Ishikawa (cell line): ENCODE measurements around the gene ECSCR.

Source experiments
- CEBPB ChIP-seq: IDR thresholded peaks from 2 replicates; pipeline ENCODE4 v1.6.1; 2012
- CREB1 ChIP-seq: IDR thresholded peaks from 2 replicates; pipeline ENCODE4 v1.6.1; 2012; ENCODE audit warnings: low read depth
- EGR1 ChIP-seq: IDR thresholded peaks from 2 replicates; pipeline ENCODE4 v1.6.1; 2012
- EP300 ChIP-seq: IDR thresholded peaks from 2 replicates; pipeline ENCODE4 v1.6.1; 2012; ENCODE audit warnings: borderline replicate concordance
- FOXM1 ChIP-seq: IDR thresholded peaks from 2 replicates; pipeline ENCODE4 v1.6.1; 2012; ENCODE audit warnings: low read depth, borderline replicate concordance
- NFIC ChIP-seq: IDR thresholded peaks from 2 replicates; pipeline ENCODE4 v1.6.1; 2012
- RAD21 ChIP-seq: IDR thresholded peaks from 2 replicates; pipeline ENCODE4 v1.6.1; 2012; ENCODE audit warnings: low read depth
- TAF1 ChIP-seq: IDR thresholded peaks from 2 replicates; pipeline ENCODE4 v1.6.1; 2012; ENCODE audit warnings: low read depth, mild to moderate bottlenecking
- TCF12 ChIP-seq: IDR thresholded peaks from 2 replicates; pipeline ENCODE4 v1.6.1; 2012; ENCODE audit warnings: low read depth
- TEAD4 ChIP-seq: IDR thresholded peaks from 2 replicates; pipeline ENCODE4 v1.6.1; 2012
- YY1 ChIP-seq: IDR thresholded peaks from 2 replicates; pipeline ENCODE4 v1.6.1; 2012; ENCODE audit warnings: low read depth
- ZBTB7A ChIP-seq: IDR thresholded peaks from 2 replicates; pipeline ENCODE4 v1.6.1; 2012; ENCODE audit warnings: low read depth
- TF ChIP-seq, protein P1 (sequence below): IDR thresholded peaks from 2 replicates; pipeline ENCODE4 v1.6.1; 2012
- TF ChIP-seq, protein P2 (sequence below): IDR thresholded peaks from 2 replicates; pipeline ENCODE4 v1.6.1; 2012; ENCODE audit warnings: low read depth, mild to moderate bottlenecking
- TF ChIP-seq, protein P3 (sequence below): IDR thresholded peaks from 2 replicates; pipeline ENCODE4 v1.6.1; 2012

ECSCR gene

DNA sequence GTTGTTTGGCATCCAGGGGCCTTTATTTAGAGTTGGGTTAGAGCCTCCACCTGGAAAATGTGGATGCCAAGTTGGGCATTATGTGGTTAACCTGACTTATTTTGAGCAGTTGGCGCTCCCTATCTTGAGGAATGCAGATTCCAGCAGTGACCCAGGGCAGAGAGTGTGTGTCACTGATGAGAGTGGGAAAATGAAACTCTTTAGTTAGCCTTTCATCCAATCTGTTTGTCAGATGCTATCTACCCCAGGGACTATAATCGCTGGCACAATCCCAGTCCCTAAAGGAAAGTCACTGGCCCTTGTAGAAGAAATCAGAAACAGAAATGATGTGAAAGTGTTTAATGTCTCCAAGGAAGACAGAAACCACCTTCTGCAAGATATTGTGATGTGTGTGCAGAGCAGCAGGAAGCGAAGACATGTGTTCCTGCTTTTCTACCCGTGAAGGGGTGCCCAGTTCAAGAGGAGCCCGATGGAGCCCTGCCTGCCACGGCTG lies 30.2 kb upstream of the ECSCR start:
- TF ChIP-seq TEAD4 (peak; percentile 69), RAD21 (peak; percentile 32; the same call in 1 of the 2 replicates), YY1 (no peak), TCF12 (no peak), EGR1 (no peak), ZBTB7A (no peak), NFIC (no peak)

DNA sequence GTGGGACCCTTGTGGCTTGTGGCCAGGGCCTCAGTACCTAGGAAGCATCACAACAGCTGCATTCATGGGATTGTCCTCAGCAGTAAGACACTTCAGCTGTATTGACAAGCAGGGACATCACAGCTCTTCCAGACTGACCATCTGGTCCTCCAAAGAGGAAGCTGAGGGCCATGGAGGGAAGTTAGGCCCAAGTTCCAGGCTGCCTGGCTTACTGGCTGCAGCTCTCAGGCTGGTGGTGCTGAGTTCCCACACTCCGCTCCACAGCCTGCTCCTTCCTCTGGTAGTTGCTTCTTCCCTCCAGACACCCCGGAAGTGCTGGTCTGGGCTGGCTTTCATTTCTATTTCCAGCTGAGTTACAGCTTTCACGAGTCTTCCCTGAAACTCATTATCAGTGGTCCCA lies 25.7 kb upstream of the ECSCR start:
- TF ChIP-seq TAF1 (no peak), RAD21 (no peak), TCF12 (no peak), FOXM1 (no peak), CEBPB (no peak), EP300 (no peak), CREB1 (no peak), ZBTB7A (no peak), TEAD4 (no peak), NFIC (no peak), YY1 (no peak), EGR1 (no peak)
- TF ChIP-seq, protein P1, sequence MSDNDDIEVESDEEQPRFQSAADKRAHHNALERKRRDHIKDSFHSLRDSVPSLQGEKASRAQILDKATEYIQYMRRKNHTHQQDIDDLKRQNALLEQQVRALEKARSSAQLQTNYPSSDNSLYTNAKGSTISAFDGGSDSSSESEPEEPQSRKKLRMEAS, result no peak
- TF ChIP-seq, protein P2, sequence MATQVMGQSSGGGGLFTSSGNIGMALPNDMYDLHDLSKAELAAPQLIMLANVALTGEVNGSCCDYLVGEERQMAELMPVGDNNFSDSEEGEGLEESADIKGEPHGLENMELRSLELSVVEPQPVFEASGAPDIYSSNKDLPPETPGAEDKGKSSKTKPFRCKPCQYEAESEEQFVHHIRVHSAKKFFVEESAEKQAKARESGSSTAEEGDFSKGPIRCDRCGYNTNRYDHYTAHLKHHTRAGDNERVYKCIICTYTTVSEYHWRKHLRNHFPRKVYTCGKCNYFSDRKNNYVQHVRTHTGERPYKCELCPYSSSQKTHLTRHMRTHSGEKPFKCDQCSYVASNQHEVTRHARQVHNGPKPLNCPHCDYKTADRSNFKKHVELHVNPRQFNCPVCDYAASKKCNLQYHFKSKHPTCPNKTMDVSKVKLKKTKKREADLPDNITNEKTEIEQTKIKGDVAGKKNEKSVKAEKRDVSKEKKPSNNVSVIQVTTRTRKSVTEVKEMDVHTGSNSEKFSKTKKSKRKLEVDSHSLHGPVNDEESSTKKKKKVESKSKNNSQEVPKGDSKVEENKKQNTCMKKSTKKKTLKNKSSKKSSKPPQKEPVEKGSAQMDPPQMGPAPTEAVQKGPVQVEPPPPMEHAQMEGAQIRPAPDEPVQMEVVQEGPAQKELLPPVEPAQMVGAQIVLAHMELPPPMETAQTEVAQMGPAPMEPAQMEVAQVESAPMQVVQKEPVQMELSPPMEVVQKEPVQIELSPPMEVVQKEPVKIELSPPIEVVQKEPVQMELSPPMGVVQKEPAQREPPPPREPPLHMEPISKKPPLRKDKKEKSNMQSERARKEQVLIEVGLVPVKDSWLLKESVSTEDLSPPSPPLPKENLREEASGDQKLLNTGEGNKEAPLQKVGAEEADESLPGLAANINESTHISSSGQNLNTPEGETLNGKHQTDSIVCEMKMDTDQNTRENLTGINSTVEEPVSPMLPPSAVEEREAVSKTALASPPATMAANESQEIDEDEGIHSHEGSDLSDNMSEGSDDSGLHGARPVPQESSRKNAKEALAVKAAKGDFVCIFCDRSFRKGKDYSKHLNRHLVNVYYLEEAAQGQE, result no peak
- TF ChIP-seq, protein P3, sequence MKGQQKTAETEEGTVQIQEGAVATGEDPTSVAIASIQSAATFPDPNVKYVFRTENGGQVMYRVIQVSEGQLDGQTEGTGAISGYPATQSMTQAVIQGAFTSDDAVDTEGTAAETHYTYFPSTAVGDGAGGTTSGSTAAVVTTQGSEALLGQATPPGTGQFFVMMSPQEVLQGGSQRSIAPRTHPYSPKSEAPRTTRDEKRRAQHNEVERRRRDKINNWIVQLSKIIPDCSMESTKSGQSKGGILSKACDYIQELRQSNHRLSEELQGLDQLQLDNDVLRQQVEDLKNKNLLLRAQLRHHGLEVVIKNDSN, result no peak

DNA sequence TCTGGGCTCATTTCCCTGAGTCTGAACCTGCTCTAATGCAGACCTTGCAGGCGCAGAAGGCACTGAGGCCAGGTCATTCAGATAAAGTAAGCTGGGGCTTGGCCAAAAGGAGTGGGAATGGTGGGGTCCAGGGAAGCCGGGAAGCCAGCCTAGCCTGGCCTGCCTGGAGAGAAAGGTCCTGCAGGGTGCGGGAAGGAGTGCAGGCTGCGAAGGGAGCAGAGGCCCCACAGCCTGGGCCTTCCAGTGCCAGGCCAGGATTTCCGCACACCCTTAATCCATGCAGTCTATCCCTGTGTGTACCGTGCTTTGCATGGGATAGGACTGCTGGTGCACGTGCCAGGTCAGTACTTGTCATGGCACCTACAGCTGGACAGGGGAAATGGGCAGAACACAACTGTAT lies 23.7 kb upstream of the ECSCR start:
- no peak for TF ChIP-seq TCF12
- no peak for TF ChIP-seq EP300
- TF ChIP-seq CREB1, result no peak
- TF ChIP-seq, protein P2, result no peak
- no peak for TF ChIP-seq RAD21
- TF ChIP-seq, protein P3, result no peak
- TF ChIP-seq FOXM1, result no peak
- TF ChIP-seq CEBPB, result no peak
- no peak for TF ChIP-seq ZBTB7A

DNA sequence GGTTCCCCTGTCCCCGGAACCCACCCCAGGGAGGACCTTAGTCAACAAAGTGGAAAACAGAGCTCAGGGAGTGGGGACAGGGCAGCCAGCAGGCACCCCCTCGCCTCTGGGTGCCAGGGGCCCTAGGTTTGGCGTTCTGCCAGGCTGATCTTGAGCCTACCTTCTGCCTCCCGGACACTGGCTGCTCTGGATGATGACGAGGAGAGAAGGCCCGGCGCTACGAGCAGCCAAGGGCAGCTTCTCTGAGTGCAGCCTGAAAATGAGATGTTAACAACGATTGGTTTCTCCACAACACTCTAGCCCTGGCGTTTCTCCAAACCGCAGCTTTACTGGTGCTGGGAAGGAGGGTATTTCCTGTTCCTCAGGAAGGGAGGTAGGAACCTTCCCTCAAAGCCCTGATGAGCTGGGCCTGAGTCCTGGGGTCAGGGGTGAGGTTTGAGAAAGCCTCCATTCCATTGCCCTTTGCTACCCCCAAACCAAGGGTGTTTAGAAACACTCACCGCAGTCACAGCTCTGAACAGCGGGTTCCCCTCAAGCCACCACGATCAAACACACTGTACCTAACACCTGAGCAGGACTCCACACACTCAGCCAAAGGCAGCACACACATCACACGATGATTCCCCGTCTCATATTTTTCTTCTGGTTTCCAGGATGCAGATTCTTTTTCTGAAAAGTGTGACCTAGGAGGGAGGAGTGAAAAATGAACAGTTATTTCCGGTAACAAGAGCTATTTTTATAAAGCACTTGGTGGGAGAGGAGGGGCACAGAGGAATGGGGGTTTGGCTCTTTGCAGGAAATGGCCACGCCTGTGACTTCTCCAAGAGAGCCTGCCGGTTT lies 19.7 kb upstream of the ECSCR start, which contains the start of gene STING1:
Gene STING1, minus strand, starts transcription at position 709 of the 840 bp plus-strand sequence. CDS start 1,054 bp downstream, outside the sequence.
- TF ChIP-seq, protein P1, result peak; percentile 49
- 0 out of 2 replicates have a peak, but pooled peaks have one; percentile 22 for TF ChIP-seq TEAD4
- TF ChIP-seq NFIC, result peak; percentile 73
- no peak for TF ChIP-seq YY1
- TF ChIP-seq TAF1, result 0 out of 2 replicates have a peak, but pooled peaks have one; percentile 22
- TF ChIP-seq, protein P2, result no peak
